GM23338 (cell line): ENCODE data around the gene FGF9. TPM values are rescaled to one million over a fixed set of nuclear protein-coding genes. Genes with fewer than 3 reads are reported as not detected.

Experiments used
- ATAC-seq: fragments of 200-7000 bp; cut with Tn5 transposase; 3 replicates; pipeline ENCODE4 v1.9.1; 2020
- DNase-seq: peaks from one replicate; pipeline ENCODE4 v3.0.0-alpha.2; 2015; ENCODE audit warnings: low spot score
- H2AFZ ChIP-seq: fragments of 200-600 bp; sonication (generic); 2 replicates; pipeline ENCODE4 v1.8.0; 2016; ENCODE audit warnings: antibody characterized with exemption, mild to moderate bottlenecking, moderate library complexity
- H3F3A ChIP-seq: fragments of 200-600 bp; sonication (generic); replicated peaks from 2 replicates; pipeline ENCODE4 v1.8.0; 2017; ENCODE audit warnings: antibody characterized with exemption, mixed run types, low read depth
- H3K27ac ChIP-seq: fragments of 200-600 bp; sonication (generic); 2 replicates; pipeline ENCODE4 v1.6.1; 2016; ENCODE audit warnings: low read depth
- H3K27me3 ChIP-seq: fragments of 200-600 bp; sonication (generic); 2 replicates; pipeline ENCODE4 v1.8.0; 2016; ENCODE audit warnings: mild to moderate bottlenecking, mixed run types, moderate library complexity; ENCODE audit not compliant: insufficient read depth
- H3K36me3 ChIP-seq: fragments of 200-600 bp; sonication (generic); 2 replicates; pipeline ENCODE4 v1.8.0; 2016; ENCODE audit warnings: mild to moderate bottlenecking; ENCODE audit not compliant: insufficient read depth
- H3K4me1 ChIP-seq: fragments of 200-600 bp; sonication (generic); 2 replicates; pipeline ENCODE4 v1.8.0; 2016; ENCODE audit warnings: mild to moderate bottlenecking, moderate library complexity; ENCODE audit not compliant: insufficient read depth
- H3K4me2 ChIP-seq: fragments of 200-600 bp; sonication (generic); 2 replicates; pipeline ENCODE4 v1.7.1; 2017; ENCODE audit warnings: mixed run types
- H3K4me3 ChIP-seq: fragments of 200-600 bp; sonication (generic); 2 replicates; pipeline ENCODE4 v1.6.1; 2016; ENCODE audit warnings: mixed run types
- H3K79me2 ChIP-seq: fragments of 200-600 bp; sonication (generic); replicated peaks from 2 replicates; pipeline ENCODE4 v1.8.0; 2017; ENCODE audit warnings: mild to moderate bottlenecking; ENCODE audit not compliant: insufficient read depth
- H3K9me2 ChIP-seq: fragments of 200-600 bp; sonication (generic); 2 replicates; pipeline ENCODE4 v1.8.0; 2017; ENCODE audit not compliant: insufficient read depth
- H4K20me1 ChIP-seq: fragments of 200-600 bp; sonication (generic); replicated peaks from 2 replicates; pipeline ENCODE4 v1.8.0; 2017; ENCODE audit warnings: mild to moderate bottlenecking; ENCODE audit not compliant: insufficient read depth
- H3K27ac Mint-ChIP-seq: 2 replicates; pipeline ENCODE4 v1.8.0; 2020; ENCODE audit warnings: inconsistent platforms, mild to moderate bottlenecking, moderate library complexity, mixed read lengths
- H3K27me3 Mint-ChIP-seq: 3 replicates; pipeline ENCODE4 v1.8.0; 2022; ENCODE audit warnings: low read depth, mild to moderate bottlenecking, moderate library complexity, mixed read lengths, inconsistent platforms; ENCODE audit not compliant: insufficient read depth, poor library complexity
- H3K36me3 Mint-ChIP-seq: 3 replicates; pipeline ENCODE4 v1.8.0; 2021; ENCODE audit warnings: low read depth, mild to moderate bottlenecking, inconsistent platforms, moderate library complexity, mixed read lengths
- H3K4me1 Mint-ChIP-seq: 3 replicates; pipeline ENCODE4 v1.8.0; 2020; ENCODE audit warnings: mild to moderate bottlenecking, inconsistent platforms, mixed read lengths
- H3K4me3 Mint-ChIP-seq: 3 replicates; pipeline ENCODE4 v1.8.0; 2021; ENCODE audit warnings: moderate library complexity, mild to moderate bottlenecking, inconsistent platforms, mixed read lengths
- H3K9me3 Mint-ChIP-seq: 3 replicates; pipeline ENCODE4 v1.8.0; 2020; ENCODE audit warnings: moderate library complexity, mild to moderate bottlenecking, inconsistent platforms, mixed read lengths
- CREB1 ChIP-seq: fragments of 250-450 bp; sonication (Bioruptor Pico); IDR thresholded peaks from 2 replicates; pipeline ENCODE4 v1.5.0; 2020; ENCODE audit warnings: low read depth, mild to moderate bottlenecking, moderate library complexity
- CTCF ChIP-seq, 2 experiments: fragments of 200-600 bp in 1 of 2; sonication (generic) in 1 of 2; conservative IDR thresholded peaks; 2 replicates each; pipeline versions ENCODE4 v1.5.1 to v1.6.1; 2016 to 2017; ENCODE audit warnings: antibody characterized with exemption in 2 of 2, low read depth in 2 of 2, mild to moderate bottlenecking in 2 of 2, moderate library complexity in 1 of 2
- JUNB ChIP-seq: IDR thresholded peaks from one replicate; pipeline ENCODE4 v1.6.1; 2016; ENCODE audit warnings: antibody characterized with exemption; ENCODE audit not compliant: unreplicated experiment
- NANOG ChIP-seq: IDR thresholded peaks from 2 replicates; pipeline ENCODE4 v1.6.1; 2016; ENCODE audit warnings: antibody characterized with exemption, borderline replicate concordance
- REST ChIP-seq: IDR thresholded peaks from one replicate; pipeline ENCODE4 v1.6.1; 2018; ENCODE audit warnings: antibody characterized with exemption; ENCODE audit not compliant: unreplicated experiment
- STAT1 ChIP-seq: IDR thresholded peaks from one replicate; pipeline ENCODE4 v1.6.1; 2016; ENCODE audit warnings: antibody characterized with exemption; ENCODE audit not compliant: unreplicated experiment
- polyA plus RNA-seq: library from polyadenylated mRNA; unstranded; fragments of >200 nt; fragmentation: Nextera tagmentation; extraction: Ambion mirVana; gene quantifications from 2 replicates; pipeline ENCODE4 v1.2.1, GENCODE V29; 2016
- total RNA-seq: library from RNA; depleted of rRNA; stranded (reverse); fragments of >200 nt; shearing (Covaris generic); gene quantifications from 2 replicates; pipeline ENCODE4 v1.2.3, GENCODE V29; 2014

The FGF9 gene
- total and polyA plus RNA-seq, 2 experiments from 2014 or later: 0.27 TPM; not detected in 1

GRCh38 chr13:21683034-21683733, 12.3 kb downstream of the FGF9 start:
- no peak overlapping the region for H3K27ac ChIP-seq
- no peaks in the 10 kb centered on the region for H4K20me1 ChIP-seq
- Mint-ChIP-seq H3K4me3 (no peak overlapping the region), H3K9me3 (no peaks in the 10 kb centered on the region), H3K27me3 (peaks cover 3% of the 10 kb centered on the region), H3K4me1 (0 out of 3 replicates have a peak, but pooled peaks cover 3% of the 10 kb centered on the region), H3K36me3 (no peaks in the 10 kb centered on the region), H3K27ac (no peak overlapping the region)
- H3K36me3 ChIP-seq: no peaks in the 10 kb centered on the region
- no peaks in the 10 kb centered on the region for H3F3A ChIP-seq
- H3K27me3 ChIP-seq: peaks cover 3% of the 10 kb centered on the region; the same call in 1 of the 2 replicates
- no peak for ATAC-seq
- no peak for TF ChIP-seq JUNB
- no peak for TF ChIP-seq STAT1
- no peak for TF ChIP-seq REST
- TF ChIP-seq CTCF (conservative IDR thresholded peaks at IDR 0.05; ENCODE audit: low read depth in 2 of 2): no peak
- TF ChIP-seq NANOG: no peak
- DNase-seq: no peak
- H3K4me1 ChIP-seq: no peaks in the 10 kb centered on the region
- no peak overlapping the region for H3K4me2 ChIP-seq
- no peak overlapping the region for H3K4me3 ChIP-seq
- no peaks in the 10 kb centered on the region for H3K9me2 ChIP-seq
- H2AFZ ChIP-seq: peak overlapping the region; percentile 56; the same call in 1 of the 2 replicates
- H3K79me2 ChIP-seq: no peaks in the 10 kb centered on the region

GRCh38 chr13:21684576-21684975, 13.7 kb downstream of the FGF9 start:
- Histone ChIP-seq H2AFZ (no peak overlapping the region), H3K79me2 (no peaks in the 10 kb centered on the region), H3K27ac (no peak overlapping the region), H3K9me2 (no peaks in the 10 kb centered on the region), H3K4me1 (no peaks in the 10 kb centered on the region), H3K4me2 (no peak overlapping the region), H3K36me3 (no peaks in the 10 kb centered on the region), H3K27me3 (no peaks in the 10 kb centered on the region), H3K4me3 (no peak overlapping the region), H4K20me1 (no peaks in the 10 kb centered on the region), H3F3A (no peaks in the 10 kb centered on the region)
- Mint-ChIP-seq H3K27me3 (peaks cover 3% of the 10 kb centered on the region), H3K9me3 (no peaks in the 10 kb centered on the region), H3K4me1 (0 out of 3 replicates have a peak, but pooled peaks cover 3% of the 10 kb centered on the region), H3K4me3 (no peak overlapping the region), H3K27ac (no peak overlapping the region), H3K36me3 (no peaks in the 10 kb centered on the region)
- ATAC-seq (no peak), DNase-seq (no peak)
- TF ChIP-seq CREB1 (CRISPR knock-in tag): no peak
